H1 (cell line): Measurements from ENCODE around the gene FOXN4.

Source experiments
- CEBPB ChIP-seq: IDR thresholded peaks from 2 replicates; pipeline ENCODE4 v1.6.1; 2012; ENCODE audit warnings: low read depth, low read length
- CTCF ChIP-seq, 3 experiments: IDR thresholded peaks; 1 replicate in 2 of 3; 2 replicates in 1 of 3; pipeline versions ENCODE4 v1.5.1 to v1.6.1; 2011; ENCODE audit warnings: low read length in 3 of 3, mild to moderate bottlenecking in 3 of 3, inconsistent platforms in 2 of 3, low read depth in 1 of 3, moderate library complexity in 1 of 3; ENCODE audit not compliant: insufficient read depth in 1 of 3; ENCODE audit errors: control extremely low read depth in 1 of 3
- MAX ChIP-seq: IDR thresholded peaks from 2 replicates; pipeline ENCODE4 v1.6.1; 2012; ENCODE audit warnings: inconsistent platforms
- SP1 ChIP-seq: IDR thresholded peaks from 2 replicates; pipeline ENCODE4 v1.6.1; 2011; ENCODE audit warnings: low read depth, low read length

GRCh38 chr12:109244073-109244472 lies 65.0 kb downstream of the FOXN4 start:
- TF ChIP-seq CEBPB (no peak), MAX (no peak), CTCF (IDR thresholded peaks at IDR 0.05; ENCODE audit: control extremely low read depth in 1 of 3, insufficient read depth in 1 of 3, low read depth in 1 of 3, low read length in 3 of 3) (no peak), SP1 (no peak)
